ENCODE data around the gene F2.

F2 gene

DNA sequence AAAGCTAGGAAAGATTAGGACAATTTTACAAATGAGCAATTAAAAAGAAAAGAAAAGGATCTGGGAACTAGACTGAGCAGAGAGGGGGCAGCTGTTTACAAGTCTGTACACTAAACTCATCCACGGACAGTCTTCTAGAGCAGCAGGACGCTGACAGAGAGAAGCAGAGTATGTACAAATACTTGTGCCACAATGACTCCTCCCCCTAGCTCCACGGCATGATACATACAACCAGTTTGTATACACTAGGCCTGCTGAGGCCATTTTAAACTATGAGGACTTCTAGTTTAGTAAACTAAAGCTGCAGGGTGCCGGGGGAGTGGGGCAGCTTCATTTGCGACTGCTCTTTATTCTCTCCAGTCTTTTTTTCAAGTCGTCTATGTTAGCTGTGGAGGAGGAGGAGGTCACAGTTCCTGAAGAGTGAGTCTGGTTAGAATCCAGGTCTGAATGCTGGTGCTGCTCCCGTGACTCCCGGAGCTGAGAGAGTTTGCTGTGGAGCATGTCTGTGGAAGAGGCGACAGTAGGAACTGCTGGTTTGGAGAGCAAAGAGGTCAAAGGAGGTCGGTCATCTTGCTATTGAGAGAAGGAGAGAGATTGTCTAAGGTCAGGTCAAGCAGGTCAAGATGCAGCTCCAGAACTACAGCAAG, 24.8 kb downstream of the F2 start:
- no peak for DNase-seq

- DNase-seq = no peak
These were observed 26.3 kb downstream of the F2 start for GRCh38 chr11:46745328-46745727.

- DNase-seq = no peak
These were observed 27.0 kb downstream of the F2 start for GRCh38 chr11:46745995-46746394.

GRCh38 chr11:46747150-46747549, 28.1 kb downstream of the F2 start:
- no peak for DNase-seq

- DNase-seq = no peak
These were observed 36.9 kb downstream of the F2 start for GRCh38 chr11:46755962-46756361.

GRCh38 chr11:46759196-46759595, 40.2 kb downstream of the F2 start:
- DNase-seq = no peak

GRCh38 chr11:46760429-46761128, 41.6 kb downstream of the F2 start:
- no peak for DNase-seq

DNA sequence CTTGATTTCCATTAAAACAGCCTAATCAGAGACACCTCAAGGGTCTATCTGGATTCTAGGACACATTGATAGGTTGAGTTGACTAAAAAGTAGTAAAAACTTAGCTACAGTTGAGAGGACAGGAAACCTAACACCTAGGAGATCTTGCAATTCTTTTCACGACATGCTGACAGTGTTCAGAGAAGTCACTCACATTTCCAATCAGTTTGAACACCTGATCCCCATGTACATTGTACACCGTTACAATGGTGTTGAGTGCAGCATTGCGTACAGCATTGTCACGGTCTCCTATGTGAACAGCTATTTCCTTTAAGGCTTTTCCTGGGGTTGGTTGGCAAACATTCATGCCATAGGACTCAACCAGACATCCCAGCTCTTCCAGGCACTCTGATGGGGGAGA, 42.8 kb downstream of the F2 start:
- no peak for DNase-seq

- DNase-seq = no peak
These were observed 43.2 kb downstream of the F2 start for GRCh38 chr11:46762248-46762647.

GRCh38 chr11:46766656-46767055, 47.6 kb downstream of the F2 start:
- DNase-seq = no peak

- DNase-seq = no peak
These were observed 50.7 kb downstream of the F2 start for GRCh38 chr11:46769636-46770221.

- no peak for DNase-seq
These were observed 57.9 kb downstream of the F2 start for GRCh38 chr11:46776878-46777277.

DNA sequence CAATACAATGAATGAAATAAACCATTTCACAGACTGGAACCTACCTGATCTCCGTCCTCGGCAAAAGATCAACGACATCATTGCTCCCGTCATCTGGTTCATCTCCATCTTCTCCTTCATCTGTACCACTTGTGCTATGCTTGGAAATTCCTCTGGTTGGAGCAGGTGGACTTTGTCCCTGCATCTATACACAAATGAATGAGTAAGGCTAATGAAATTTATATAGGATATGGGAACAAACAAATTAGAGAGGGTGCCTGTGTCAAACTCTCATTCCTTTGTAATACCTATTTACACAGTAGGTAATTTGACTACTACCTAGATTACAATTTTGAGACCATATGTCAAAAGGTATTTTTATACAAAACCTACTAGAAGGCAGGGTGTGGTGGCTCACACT, 59.4 kb downstream of the F2 start:
- no peak for DNase-seq
